ENCODE data around the gene PRC1. TPM values are rescaled to one million over a fixed set of nuclear protein-coding genes. Genes with fewer than 3 reads are reported as not detected.
"Not testable (repeated sequence)": the region's sequence is repeated elsewhere in the genome, so short reads cannot be mapped to it uniquely, and the experiment has no call there.

The PRC1 gene
- total and polyA plus RNA-seq, 5 donors: 5.1 to 8.7 (median 5.7) TPM

- DNase-seq (peak; percentile 85 to 91 (median 89)), ATAC-seq (peak; percentile 92 to 95)
- Histone ChIP-seq H3K27me3 (ENCODE audit: control insufficient read depth, insufficient read depth) (no peaks in the 10 kb centered on the region), H3K9me3 (ENCODE audit: control insufficient read depth, low read length) (no peaks in the 10 kb centered on the region), H3K27ac (ENCODE audit: low read length) (peak within 1 kb of the TSS; percentile 88), H3K4me1 (ENCODE audit: control insufficient read depth, insufficient read depth, low read length) (no peaks in the 10 kb centered on the region), H3K4me3 (ENCODE audit: low read length) (peak within 1 kb of the TSS; percentile 88)
- under 1% methylated on average over 48 of the region's 48 CpGs for WGBS
- intact Hi-C loops (cut with DNase I): no loop called here
Observed at GRCh38 chr15:91022075-91022831, 27.9 kb upstream of the PRC1 start, which contains the start of gene VPS33B. Gene VPS33B, minus strand, starts transcription at chr15:91022594. Its CDS starts 345 bp downstream, at chr15:91022249.

DNA sequence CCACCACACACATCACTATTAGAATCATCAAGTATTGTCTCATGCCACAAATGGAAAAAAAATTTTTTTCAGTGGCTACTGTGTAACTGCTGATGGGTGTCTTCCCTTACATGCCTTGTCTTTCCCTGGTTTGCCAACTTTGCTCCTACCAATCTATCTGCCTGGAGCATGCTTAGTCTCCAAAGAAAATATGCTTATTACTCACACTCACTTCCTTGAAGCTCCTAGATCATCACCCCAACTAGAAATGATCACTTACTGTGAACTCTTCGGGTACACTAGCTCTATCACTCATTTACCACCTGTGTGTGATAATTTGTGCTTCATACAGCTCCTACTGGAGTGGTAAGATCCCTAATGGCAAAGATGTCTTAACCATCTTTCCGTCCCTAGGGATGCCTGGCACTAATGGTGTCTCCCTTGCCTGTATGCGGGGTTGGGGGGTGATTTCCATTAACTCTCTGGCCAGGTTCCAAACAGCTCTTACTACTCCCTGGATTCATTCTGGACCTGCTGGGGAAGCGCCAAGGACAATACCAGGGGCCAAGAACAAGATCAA, 27.3 kb upstream of the PRC1 start:
- no peak for DNase-seq
- no peak overlapping the region for H3K27ac ChIP-seq (ENCODE audit: low read length)
- intact Hi-C loops (cut with DNase I): no loop called here

GRCh38 chr15:91018158-91018557, 23.8 kb upstream of the PRC1 start:
- Histone ChIP-seq H3K9me3 (ENCODE audit: control insufficient read depth, low read length) (no peaks in the 10 kb centered on the region), H3K4me3 (ENCODE audit: low read length) (no peak overlapping the region), H3K27ac (ENCODE audit: low read length) (no peak overlapping the region), H3K4me1 (ENCODE audit: control insufficient read depth, insufficient read depth, low read length) (no peaks in the 10 kb centered on the region), H3K27me3 (ENCODE audit: control insufficient read depth, insufficient read depth) (no peaks in the 10 kb centered on the region)
- intact Hi-C loops (cut with DNase I): no loop called here
- ATAC-seq (no peak), DNase-seq (no peak)
- 55% methylated on average over 3 of the region's 3 CpGs for WGBS

More for the DNA sequence above, 27.3 kb upstream of the PRC1 start:
- WGBS: 9% methylated on average over 4 of the region's 4 CpGs
- no peaks in the 10 kb centered on the region for H3K4me1 ChIP-seq (ENCODE audit: control insufficient read depth, insufficient read depth, low read length)
- peak in 1 of 2 donors; percentile 35 for ATAC-seq
- H3K27me3 ChIP-seq (ENCODE audit: control insufficient read depth, insufficient read depth): no peaks in the 10 kb centered on the region
- no peaks in the 10 kb centered on the region for H3K9me3 ChIP-seq (ENCODE audit: control insufficient read depth, low read length)
- H3K4me3 ChIP-seq (ENCODE audit: low read length): peak overlapping the region; percentile 88

GRCh38 chr15:91017716-91018115, 23.4 kb upstream of the PRC1 start:
- WGBS: 75% methylated on average over 5 of the region's 5 CpGs
- Histone ChIP-seq H3K4me1 (ENCODE audit: control insufficient read depth, insufficient read depth, low read length) (no peaks in the 10 kb centered on the region), H3K4me3 (ENCODE audit: low read length) (no peak overlapping the region), H3K27me3 (ENCODE audit: control insufficient read depth, insufficient read depth) (no peaks in the 10 kb centered on the region), H3K9me3 (ENCODE audit: control insufficient read depth, low read length) (no peaks in the 10 kb centered on the region), H3K27ac (ENCODE audit: low read length) (no peak overlapping the region)
- ATAC-seq (no peak), DNase-seq (no peak)
- intact Hi-C loops (cut with DNase I): no loop called here

- ATAC-seq; H3K4me3 ChIP-seq (ENCODE audit: low read length); intact Hi-C loops (cut with DNase I); H3K27me3 ChIP-seq (ENCODE audit: control insufficient read depth, insufficient read depth); H3K9me3 ChIP-seq (ENCODE audit: control insufficient read depth, low read length); H3K4me1 ChIP-seq (ENCODE audit: control insufficient read depth, insufficient read depth, low read length); H3K27ac ChIP-seq (ENCODE audit: low read length); DNase-seq: not testable (repeated sequence)
- WGBS: 95% methylated on average over 10 of the region's 10 CpGs
Observed at GRCh38 chr15:91013701-91014100, 19.4 kb upstream of the PRC1 start.

- Histone ChIP-seq H3K9me3 (ENCODE audit: control insufficient read depth, low read length) (no peaks in the 10 kb centered on the region), H3K27ac (ENCODE audit: low read length) (no peak overlapping the region), H3K4me3 (ENCODE audit: low read length) (no peak overlapping the region), H3K4me1 (ENCODE audit: control insufficient read depth, insufficient read depth, low read length) (no peaks in the 10 kb centered on the region), H3K27me3 (ENCODE audit: control insufficient read depth, insufficient read depth) (no peaks in the 10 kb centered on the region)
- no peak for DNase-seq
- 94% methylated on average over 3 of the region's 3 CpGs for WGBS
- intact Hi-C loops (cut with DNase I): no loop called here
- ATAC-seq: peak in 1 of 2 donors; percentile 24
Observed at GRCh38 chr15:91007266-91007665, 12.9 kb upstream of the PRC1 start.

DNA sequence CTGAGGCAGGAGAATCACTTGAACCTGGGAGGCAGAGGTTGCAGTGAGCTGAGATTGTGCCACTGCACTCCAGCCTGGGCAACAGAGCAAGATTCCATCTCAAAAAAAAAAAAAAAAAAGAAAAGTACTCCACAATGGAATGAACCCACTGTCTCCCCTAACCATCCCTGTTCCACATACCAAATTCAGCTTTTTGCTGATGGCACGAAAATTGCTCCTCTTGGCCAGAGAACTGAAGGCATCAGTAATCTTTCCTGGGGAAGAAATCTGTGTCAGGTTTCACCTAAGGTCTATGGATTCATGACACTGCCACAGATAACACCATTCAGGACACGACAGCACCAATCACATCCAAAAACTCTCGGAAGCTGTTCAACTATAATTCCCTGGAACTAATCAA, 6.9 kb upstream of the PRC1 start:
- H3K27me3 ChIP-seq (ENCODE audit: control insufficient read depth, insufficient read depth): no peaks in the 10 kb centered on the region
- no peaks in the 10 kb centered on the region for H3K4me1 ChIP-seq (ENCODE audit: control insufficient read depth, insufficient read depth, low read length)
- no peak overlapping the region for H3K27ac ChIP-seq (ENCODE audit: low read length)
- no peak for DNase-seq
- WGBS: 88% methylated on average over 3 of the region's 3 CpGs
- H3K4me3 ChIP-seq (ENCODE audit: low read length): no peak overlapping the region
- ATAC-seq: no peak
- no peaks in the 10 kb centered on the region for H3K9me3 ChIP-seq (ENCODE audit: control insufficient read depth, low read length)
- intact Hi-C loops (cut with DNase I): no loop called here

GRCh38 chr15:90998737-90999136, 4.4 kb upstream of the PRC1 start:
- WGBS: 75% methylated on average over 8 of the region's 8 CpGs
- no peaks in the 10 kb centered on the region for H3K9me3 ChIP-seq (ENCODE audit: control insufficient read depth, low read length)
- no peaks in the 10 kb centered on the region for H3K4me1 ChIP-seq (ENCODE audit: control insufficient read depth, insufficient read depth, low read length)
- DNase-seq: no peak
- H3K27ac ChIP-seq (ENCODE audit: low read length): no peak overlapping the region
- H3K4me3 ChIP-seq (ENCODE audit: low read length): no peak overlapping the region
- H3K27me3 ChIP-seq (ENCODE audit: control insufficient read depth, insufficient read depth): no peaks in the 10 kb centered on the region
- intact Hi-C loops (cut with DNase I): no loop called here
- no peak for ATAC-seq

- Histone ChIP-seq H3K4me3 (ENCODE audit: low read length) (peak overlapping the region; percentile 77), H3K27me3 (ENCODE audit: control insufficient read depth, insufficient read depth) (no peaks in the 10 kb centered on the region), H3K27ac (ENCODE audit: low read length) (peak overlapping the region; percentile 24), H3K4me1 (ENCODE audit: control insufficient read depth, insufficient read depth, low read length) (no peaks in the 10 kb centered on the region), H3K9me3 (ENCODE audit: control insufficient read depth, low read length) (no peaks in the 10 kb centered on the region)
- under 1% methylated on average over 50 of the region's 50 CpGs for WGBS
- intact Hi-C loops (cut with DNase I): no loop called here
- ATAC-seq (peak; percentile 17 to 49), DNase-seq (peak in 1 of 3 donors; percentile 69)
Observed at GRCh38 chr15:90994059-90994416, 297 bp downstream of the PRC1 start.

DNA sequence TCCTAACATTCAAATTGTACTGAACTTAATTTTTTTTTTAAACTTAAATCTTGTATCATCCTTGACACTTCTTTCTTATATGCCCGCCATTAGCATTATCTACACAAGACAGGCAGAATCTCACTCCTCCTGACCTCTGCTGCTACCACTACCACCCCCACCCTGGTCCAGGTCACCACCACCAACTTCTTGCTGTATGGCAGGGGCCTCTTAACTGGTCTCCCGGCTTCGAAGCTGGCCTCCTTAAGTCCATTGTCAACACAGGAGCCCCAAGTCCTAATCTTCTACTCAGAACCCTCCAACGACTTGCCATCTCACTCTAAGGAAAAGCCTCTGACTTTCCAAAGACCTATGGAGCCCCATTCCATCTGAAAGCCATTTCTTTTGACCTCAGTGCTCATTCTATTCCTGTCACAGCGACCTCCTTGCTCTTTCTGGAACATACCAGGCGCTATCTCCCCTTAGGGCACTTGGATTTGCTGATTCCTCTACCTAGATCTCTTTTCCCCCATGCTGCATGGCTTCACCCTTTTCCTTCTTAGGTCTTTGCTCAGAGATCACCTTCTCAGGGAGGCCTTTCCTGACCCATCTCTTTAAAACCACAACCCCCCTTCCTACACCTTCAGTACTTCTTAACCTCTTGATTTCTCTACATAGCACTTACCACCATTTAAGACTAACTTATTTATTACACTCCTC, 2.6 kb downstream of the PRC1 start:
- DNase-seq (no peak), ATAC-seq (no peak)
- Histone ChIP-seq H3K27ac (ENCODE audit: low read length) (no peak overlapping the region), H3K4me3 (ENCODE audit: low read length) (no peak overlapping the region), H3K4me1 (ENCODE audit: control insufficient read depth, insufficient read depth, low read length) (no peaks in the 10 kb centered on the region), H3K9me3 (ENCODE audit: control insufficient read depth, low read length) (no peaks in the 10 kb centered on the region), H3K27me3 (ENCODE audit: control insufficient read depth, insufficient read depth) (no peaks in the 10 kb centered on the region)
- WGBS: 81% methylated on average over 6 of the region's 6 CpGs
- intact Hi-C loops (cut with DNase I): no loop called here

DNA sequence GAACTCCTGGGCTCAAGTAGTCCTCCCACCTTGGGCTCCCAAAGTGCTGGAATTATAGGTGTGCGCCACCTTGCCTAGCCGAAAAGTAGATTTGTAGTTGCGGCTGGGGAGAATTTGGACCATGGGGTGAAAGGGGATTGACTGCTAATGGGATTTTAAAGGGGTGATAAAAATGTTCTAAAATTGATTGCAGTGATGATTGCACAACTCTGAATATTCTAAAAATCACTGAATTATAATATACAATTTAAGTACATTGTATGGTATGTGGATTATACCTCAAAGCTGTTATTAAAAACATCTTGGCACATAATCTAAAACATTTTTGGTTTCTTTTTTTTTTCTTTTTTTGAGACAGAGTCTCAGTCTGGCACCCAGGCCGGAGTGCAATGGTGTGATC, 3.9 kb downstream of the PRC1 start:
- ATAC-seq (no peak), DNase-seq (no peak)
- H3K4me3 ChIP-seq (ENCODE audit: low read length): no peak overlapping the region
- no peaks in the 10 kb centered on the region for H3K27me3 ChIP-seq (ENCODE audit: control insufficient read depth, insufficient read depth)
- intact Hi-C loops (cut with DNase I): no loop called here
- WGBS: 97% methylated on average over 4 of the region's 4 CpGs
- no peaks in the 10 kb centered on the region for H3K4me1 ChIP-seq (ENCODE audit: control insufficient read depth, insufficient read depth, low read length)
- H3K27ac ChIP-seq (ENCODE audit: low read length): no peak overlapping the region
- no peaks in the 10 kb centered on the region for H3K9me3 ChIP-seq (ENCODE audit: control insufficient read depth, low read length)
